ENCODE data around the gene CSF3R.

The CSF3R gene

DNA sequence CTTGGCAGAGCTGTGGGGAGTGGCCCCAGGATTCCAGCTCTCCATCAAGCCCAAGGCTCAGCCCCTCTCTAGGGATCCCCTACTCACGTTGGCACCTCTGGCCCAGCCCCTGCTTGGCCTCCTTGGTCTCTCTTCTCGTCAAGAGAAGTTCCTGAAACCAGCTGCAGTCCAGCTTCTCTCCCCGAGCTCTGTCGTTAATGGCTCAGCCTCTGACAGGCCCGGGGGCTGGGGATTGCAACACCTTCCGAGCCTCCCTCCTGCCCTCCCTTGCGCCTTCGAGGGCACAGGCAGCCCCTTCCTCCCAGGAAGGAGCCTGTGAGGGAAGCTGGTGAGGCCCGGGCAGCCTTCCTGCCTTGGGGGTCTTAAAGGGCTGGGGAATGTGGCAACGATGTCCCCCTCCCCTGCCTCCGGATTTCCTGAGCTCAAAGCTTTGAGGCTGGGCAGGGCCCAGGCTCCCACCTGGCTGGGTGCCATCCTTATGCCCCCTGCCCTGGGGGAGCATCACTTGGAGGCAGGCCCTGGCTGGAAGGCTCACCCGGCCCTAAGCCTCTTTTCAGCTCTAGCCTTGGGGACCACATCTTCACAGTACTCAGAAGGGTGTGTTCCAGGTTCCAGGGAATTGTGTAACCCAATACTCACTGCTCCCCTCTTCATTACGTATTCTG lies at the start of gene CSF3R:
CSF3R (minus strand) TSS at position 190 of the 665 bp plus-strand sequence. CDS start 3,417 bp downstream, outside the sequence.
- DNase-seq (ENCODE audit: low read depth): no peak

DNA sequence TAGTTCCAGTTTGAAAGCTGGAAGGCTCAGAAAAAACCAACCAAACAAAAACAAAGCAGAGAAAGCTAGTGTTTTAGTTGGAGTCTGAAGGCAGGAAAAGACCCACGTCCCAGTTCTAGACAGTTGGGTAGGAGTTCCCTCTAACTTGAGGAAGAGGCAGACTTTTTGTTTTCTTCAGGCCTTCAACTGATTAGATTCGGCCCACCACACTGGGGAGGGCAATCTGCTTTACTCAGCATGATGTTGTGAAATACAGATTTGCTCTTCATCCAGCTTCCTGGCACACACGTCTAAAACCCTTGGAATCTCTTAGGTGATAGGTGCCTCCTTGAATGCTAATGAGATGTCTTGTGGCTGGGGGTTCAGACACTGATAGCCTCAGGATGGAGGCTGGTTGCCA lies 49.1 kb upstream of the CSF3R start:
- DNase-seq (ENCODE audit: low read depth): no peak

DNA sequence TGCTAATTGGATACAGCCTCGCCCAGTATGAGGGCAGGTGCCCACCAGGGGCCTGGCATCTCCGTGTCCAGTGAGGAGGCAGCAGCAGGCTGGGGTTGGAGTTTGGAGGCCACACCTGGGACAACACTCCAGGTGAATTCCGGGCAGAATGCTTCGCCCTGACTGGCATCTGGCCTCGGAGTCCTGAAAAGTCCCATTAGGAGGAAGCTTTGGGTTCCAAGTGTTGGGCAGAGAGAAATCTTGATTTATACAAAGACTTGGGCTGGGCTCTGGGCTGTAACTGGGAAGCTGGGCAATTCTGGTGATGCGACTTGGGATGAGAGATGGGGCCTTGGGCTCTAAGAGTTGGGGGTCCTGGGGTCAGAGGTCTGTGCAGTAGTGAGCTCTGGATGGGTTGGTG lies 48.1 kb upstream of the CSF3R start:
- no peak for DNase-seq (ENCODE audit: low read depth)

DNA sequence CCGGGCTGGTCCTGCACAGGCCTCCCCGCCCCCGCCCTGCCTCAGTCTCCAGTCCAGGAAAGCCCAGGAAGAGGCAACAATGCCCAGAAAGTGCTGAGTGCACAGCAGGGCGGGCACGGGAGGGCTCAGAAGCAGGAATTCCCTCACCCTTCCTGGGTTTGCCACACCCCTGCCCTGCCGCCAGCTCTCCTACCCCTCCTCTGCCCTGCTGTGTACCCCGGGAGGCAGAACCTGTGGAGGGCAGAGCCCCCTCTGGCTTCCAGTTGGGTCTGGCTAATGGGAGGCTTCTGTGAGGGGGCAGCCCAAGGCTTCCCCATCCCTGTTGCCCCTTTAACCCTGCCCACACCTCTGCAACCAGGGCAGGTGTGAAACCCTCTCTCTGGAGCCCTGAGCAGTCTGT lies 47.5 kb upstream of the CSF3R start:
- no peak for DNase-seq (ENCODE audit: low read depth)

DNA sequence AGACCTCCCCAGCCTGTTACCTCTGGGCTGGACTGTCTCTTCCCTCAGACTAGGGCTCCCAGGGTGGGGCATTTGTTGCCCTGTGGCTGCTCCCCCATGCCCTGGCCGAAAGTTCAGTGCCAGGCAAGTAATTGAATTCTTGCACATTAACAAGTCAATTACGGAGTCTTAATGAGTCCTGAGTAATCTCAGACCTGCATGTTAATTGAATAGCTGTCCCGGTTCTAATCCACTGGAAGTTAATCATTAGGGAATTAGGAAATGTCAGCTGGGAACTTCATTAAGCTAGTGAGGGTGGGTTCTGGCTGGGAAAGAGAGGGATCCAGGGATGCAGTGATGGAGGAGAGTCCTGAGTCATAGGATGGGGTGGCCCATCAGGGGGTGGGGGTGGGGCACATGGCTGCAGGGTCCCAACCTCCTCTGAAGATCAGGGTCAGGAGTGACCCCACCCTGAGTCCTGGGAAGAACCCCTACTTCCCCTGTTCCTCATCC lies 47.1 kb upstream of the CSF3R start:
- no peak for DNase-seq (ENCODE audit: low read depth)

DNA sequence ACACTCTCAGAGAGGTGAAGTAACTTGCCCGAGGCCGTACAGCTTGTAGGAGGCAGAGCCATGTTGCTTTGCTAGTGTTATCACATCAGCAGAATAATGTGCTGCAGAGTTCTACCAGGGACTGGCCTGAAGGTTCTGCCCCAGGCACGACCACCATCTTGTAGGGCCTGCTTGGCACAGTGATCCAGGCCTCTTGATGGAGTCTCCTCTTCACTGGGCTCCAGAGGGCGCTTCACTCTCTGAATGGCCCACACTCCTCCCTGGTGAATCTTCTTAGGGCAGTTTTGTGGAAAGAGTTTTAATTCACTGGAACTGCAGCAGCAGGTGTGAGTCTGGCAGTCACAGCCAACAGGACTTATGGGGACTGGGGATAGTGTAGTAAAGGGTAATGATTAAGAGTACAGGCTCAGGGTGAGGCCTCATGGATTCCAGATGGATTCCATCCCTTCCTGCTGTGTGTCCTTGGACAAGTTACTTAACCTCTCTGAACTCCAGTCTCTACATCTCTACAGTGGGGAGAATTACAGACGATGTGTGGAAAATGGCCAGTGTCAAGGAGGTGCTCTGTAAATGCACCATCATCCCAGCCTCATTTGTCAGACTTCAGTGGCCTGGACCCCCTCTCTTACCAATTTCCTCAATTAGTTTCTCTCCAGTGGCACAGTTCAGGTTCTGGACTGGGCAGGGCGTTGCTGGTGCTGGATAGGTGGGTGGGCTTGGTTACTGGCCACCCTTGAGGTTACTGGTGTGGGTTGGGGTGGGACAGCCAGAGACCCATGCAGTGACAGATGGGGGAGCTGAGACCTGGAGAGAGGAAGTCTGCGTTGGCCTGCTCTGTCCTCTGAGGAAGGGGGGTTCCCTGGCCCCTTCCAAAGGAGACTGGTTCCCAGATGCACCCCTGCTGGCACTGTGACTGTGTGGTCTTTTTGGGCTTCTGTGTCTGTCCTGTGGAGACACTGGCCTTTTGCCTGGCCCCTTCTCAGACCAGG lies 45.9 kb upstream of the CSF3R start:
- no peak for DNase-seq (ENCODE audit: low read depth)

DNA sequence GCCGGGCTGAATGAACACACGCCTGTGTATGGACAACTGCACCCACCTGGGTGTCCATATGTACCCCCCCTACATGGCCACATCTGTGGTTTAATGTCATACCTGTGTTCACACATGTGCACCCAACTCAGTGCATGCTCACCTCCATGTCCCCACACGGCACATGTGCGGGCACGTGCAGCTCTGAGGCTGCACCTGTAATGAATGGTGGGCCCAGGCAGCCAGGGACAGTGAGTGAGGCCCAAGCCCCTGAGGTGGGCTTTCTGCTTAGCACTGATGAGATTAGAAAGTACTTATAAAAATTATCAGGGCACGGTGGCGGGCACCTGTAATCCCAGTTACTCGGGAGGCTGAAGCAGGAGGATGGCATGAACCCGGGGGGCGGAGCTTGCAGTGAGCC lies 42.5 kb upstream of the CSF3R start:
- no peak for DNase-seq (ENCODE audit: low read depth)

DNA sequence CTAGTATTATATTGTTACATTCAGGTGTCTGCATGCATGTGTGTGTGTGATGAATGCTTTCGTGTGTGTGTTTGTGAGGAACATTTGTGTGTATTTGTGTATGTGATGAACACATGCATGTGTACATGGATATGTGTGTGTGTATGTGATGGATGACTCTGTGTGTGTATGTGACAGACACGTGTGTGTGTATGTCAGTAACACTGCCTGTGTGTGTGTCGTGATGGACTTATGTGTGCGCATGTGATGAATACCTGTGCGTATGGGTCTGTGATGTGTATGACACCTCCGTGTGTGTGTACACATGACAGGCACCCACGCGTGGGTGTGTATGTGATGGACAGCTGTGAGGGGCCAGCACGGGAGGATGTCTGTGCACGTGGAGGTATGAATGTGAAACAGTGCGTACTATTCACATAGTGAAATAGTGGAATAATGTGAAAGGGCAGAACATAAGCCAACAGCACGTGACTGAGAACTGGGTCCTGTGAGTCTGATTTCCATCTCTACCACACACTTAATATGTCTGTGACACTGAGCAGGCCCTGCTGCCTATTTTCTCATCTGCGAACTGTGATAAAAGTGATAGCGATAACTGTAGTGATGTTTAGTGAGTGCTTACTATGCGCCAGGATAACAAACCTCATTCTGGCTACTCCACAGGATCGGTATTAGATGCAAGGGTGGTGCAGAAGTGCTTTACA lies 41.8 kb upstream of the CSF3R start:
- no peak for DNase-seq (ENCODE audit: low read depth)

DNA sequence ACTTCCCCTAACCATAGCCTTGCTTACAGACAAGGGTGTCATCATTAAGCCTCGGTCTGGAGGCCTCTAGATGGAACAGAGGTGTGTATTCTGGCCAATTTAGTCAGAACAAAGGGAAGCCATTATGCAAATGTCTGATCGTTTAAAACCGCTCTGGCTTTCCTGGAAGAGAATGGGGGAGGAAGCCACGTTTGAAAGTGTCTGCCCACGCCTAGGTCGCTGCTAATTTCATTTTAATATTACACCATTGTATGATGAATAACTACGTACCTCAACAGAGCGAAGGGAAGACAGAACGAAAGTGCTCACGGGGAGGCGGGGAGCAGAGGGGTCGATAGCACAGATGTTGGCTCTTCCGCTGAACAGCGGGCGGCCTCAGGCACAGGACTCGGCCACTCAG lies 41.1 kb upstream of the CSF3R start:
- DNase-seq (ENCODE audit: low read depth): no peak

DNA sequence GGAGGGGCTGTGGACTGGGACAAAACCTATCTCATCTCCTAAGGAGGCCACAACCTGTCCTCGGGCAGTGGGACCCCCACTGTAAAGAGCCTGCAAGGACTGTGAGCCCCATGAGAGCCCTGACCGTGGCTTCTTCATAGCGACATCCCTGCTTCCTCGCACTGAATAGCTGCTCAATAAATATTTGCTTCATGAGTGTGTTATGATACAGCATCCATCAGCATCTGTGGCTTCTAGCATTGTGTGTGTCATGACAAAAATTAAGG lies 40.5 kb upstream of the CSF3R start:
- DNase-seq (ENCODE audit: low read depth): no peak

DNA sequence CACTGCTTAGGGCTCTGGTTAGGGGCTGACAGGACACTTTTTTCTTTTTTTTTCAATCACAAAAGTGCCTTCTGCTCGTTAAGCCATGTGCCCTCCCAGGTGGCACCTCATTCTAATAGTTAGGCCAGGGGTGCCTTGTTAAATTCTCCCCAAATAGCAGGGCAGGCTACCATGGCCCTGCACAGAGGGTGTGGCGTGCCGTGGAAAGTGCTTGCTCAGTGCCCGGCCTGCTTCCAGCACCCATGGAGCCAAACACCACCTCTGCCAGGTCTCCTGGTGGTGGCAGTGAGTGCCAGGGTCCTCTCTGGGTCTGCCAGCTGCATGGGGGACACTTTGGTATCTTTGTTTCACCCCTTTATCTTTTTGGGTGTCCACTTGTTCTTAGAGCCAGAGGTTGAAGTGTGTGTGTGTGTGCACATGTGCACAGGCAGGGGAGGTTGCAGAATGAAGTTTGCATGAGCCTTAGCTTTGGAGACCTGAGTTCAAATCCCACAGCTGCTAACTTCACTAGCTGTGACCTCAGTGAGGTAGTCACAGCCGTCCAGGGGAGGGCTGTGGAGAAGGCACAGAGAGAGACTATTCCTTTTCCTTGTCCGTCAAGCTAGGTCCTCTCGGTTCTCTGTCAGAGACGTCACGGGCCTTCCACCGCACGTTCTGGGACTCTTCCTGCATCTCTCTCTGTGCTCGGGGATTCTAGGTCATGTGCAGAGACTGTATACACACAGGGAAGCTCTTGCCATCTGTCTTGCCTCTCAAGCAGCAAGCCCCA lies 39.9 kb upstream of the CSF3R start:
- no peak for DNase-seq (ENCODE audit: low read depth)

DNA sequence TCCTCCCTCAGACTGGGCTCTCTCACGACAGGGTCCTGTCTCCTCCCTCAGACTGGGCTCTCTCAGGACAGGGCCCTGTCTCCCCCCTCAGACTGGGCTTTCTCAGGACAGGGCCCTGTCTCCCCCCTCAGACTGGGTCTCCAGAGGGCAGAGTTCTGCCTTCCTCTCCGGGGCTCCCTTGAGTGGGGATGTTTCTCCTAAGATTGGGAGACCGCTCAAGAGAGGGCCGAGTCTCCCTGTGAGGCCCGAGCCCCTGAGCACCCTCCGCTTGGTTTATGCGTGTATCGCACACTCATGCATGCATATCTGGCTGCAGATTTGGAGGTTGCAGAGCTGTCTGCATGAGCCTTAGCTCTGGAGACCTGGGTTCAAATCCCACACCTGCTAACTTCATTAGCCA lies 39.3 kb upstream of the CSF3R start:
- no peak for DNase-seq (ENCODE audit: low read depth)

DNA sequence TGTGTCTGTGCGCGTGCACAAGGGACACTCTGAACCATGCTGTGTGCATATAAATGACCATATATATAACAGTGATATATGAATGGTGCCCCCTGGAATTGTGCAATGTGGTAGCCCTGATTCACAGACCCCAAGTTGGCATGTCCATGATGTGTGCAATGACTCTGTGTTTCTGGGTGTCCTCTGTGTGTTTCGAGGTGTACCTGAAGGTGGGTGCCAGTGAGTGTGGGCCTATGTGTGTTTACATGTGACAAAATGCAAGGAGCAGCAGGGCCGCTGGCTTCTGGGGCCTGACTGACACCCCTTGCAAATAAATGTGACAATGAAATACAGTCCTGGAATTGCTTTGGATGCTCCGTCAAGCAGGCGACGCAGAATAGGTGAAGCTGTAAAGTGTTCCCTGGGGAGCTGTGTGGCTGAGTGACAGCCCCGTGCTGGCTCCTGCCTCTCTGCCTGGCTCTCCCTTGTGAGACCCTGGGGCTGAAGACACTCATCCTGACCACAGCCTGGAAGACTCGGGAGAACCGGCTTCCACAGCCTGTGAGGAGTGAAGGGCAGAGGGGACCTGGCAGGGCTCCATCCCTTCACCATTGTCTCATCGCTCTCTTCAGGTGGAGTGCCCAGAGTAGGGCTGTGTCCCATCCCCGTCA lies 38.2 kb upstream of the CSF3R start:
- no peak for DNase-seq (ENCODE audit: low read depth)

DNA sequence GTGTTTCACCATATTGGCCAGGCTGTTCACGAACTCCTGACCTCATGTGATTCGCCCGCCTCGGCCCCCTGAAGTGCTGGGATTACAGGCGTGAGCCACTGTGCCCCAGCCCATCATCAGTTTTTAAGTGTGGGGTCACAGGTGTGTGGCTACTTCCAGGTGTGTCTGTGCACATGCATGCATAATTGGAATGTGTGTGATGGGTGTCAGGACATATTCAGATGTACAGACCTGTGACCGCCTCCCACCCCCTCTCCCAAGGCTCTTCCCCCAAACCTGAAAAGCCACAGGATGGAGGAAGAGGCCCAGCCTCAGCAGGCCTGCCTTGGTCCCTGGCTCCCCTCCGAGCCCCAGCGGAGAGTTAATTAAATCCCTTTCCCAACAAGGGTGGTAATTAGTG lies 37.3 kb upstream of the CSF3R start:
- DNase-seq (ENCODE audit: low read depth): no peak

DNA sequence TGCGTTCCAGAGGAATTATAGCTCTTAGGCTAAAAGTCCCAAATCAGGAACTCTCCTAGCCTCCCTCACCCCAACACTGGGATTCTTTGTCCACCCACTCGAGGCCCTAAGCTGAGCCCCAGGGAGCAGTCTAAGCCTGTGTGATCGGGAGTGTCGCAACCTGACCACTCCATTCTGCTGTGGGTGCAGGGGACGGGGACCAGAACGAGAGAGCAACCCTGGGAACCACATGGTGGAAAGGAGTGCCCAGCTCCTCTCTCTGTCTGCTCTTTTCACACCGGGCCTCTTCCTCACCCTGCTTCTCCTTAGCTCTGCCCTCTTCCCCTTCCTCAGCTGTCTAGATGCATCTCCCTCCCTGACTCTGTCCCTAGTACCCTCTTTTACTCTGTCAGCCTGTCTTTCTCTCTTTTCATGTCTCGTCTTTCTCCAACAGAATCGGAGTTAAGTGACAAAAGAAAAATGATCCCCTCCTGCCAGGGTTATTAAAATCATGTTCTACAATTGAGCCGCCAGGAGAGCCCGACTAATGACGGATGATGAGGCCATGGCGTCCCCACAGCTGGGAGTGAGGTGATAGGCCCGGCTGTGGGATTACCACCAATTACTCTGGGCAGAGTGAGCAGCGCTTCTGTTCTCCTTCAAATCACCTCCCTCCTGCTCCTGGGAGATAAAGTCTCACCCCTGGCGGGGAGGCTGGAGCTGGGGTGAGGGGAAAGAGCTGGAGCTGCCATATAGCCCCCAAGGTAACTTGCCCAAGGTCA lies 34.5 kb upstream of the CSF3R start:
- no peak for DNase-seq (ENCODE audit: low read depth)

DNA sequence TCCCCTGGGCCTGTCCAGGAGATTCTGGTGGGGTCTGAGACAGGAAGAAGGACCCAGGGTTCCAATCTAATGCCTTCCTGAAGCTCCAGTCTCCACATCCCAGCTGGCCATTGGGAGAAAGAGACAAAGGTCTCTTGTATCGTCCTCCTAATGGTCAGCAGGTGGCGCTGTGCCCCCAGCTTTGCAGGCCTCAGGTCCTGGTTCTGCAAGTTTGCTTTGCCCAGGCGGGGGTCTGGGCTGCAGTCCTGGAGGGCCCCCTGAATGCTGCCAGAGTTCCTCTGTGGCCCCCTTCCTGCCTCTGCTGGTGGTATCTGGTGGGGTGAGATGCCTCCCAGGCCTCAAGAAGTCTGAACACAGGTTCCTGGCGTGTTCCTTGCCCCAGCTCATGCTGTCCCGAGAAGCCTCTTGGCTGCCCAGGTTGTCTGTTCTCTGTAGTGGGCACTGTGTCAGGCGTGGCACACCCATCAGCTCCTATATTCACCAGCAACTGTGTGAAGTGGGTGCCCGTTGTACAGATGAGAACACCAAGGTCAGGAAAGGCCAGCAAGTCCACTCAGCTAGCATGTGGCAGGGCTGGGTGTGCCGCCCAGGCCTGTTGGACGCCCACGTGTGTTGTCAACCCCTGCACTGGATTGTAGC lies 33.8 kb upstream of the CSF3R start:
- no peak for DNase-seq (ENCODE audit: low read depth)

DNA sequence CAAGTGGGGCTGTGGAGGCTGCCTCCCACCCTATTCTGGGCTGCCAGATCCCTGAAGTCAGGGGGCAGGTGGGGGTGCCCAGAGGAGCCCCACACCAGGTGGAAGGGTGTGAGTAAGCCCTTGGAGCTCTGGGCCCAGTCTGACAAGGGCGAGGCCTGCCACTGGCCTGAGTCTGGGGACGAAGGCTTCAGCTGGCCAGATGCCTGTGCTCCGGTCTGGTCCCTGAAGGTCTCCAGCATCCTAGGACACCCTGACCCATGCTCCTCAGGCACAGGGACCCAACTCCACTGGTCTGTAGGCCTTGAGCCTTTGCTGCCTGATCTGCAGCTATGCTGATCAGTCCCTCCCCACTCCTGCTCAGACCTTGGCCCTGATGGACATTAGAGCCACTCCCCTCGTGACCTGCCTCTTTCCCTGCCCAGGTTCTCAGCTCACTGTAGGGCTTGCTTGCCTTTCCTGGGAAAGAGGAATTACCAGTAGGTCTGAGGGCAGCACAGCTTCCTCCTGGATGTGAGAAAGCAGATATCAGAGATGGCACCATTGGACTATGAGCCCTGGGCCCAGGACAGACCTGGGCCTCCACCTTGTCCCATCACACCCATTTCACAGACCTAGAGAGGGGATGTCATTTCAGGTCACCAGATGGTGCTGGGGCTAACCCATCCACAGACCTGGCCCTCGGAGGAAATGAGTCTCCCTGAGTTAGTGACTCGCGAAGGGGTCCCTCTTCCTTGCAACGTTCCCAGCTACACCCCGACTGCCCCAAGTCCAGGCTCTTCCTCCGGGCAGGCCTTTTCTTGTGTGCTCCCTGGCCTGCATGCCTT lies 32.8 kb upstream of the CSF3R start:
- no peak for DNase-seq (ENCODE audit: low read depth)

DNA sequence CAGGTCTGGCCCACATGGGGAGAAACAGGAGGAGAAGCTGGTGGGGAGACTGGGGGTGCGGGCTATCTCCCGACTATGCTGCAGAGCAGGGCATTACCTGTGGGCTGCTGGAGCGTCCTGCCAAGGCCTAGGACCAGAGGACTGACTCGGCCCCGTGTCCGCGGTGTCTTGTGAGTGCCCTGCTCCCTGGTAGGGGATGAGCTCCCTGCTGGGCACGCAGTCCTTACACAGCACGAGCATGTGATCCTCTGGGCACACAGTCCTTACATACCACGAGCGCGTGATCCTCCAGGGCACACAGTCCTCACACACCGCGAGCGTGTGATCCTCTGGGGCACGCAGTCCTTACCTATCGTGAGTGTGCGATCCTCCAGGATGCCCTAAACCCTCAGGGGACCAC lies 31.8 kb upstream of the CSF3R start:
- no peak for DNase-seq (ENCODE audit: low read depth)

DNA sequence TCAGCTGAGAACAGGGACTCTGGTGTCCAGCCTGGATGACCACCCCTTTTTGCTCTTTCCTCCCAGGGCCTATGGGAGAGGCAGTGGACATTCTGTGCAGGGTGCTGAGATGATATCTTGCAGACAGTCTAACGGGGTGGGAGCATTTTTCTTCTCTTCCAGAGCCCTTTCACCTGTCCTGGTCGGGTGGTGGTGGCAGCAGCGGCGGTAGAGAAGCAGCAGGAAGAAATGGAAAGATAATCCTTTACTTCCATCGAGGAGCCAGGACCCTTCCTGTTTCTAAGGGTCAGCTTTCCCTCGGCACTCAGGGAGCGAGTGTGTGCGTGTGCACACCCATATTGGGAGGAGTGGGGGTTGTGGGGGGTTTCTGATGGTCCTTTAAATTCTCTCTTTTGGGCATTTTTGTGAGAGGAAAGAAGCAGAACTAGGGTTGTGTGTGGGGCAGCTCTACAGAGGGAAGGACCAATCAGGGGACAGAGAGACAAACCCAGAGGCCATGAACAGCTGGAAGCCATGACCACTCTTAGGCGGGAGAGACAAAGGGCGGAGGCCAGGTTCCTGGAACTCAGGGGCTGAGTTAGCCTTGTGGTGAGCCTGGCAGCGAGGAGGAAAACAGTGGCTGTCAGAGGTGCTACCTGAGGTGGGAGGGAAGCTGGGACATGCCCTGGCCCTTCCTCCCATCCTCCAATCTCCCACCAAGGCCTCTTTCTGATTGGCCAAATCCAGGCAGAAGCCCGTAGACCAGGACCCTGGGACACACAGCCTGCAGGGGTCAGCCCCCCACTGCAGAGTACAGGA lies 31.2 kb upstream of the CSF3R start:
- no peak for DNase-seq (ENCODE audit: low read depth)

Data from stimulated activated CD8-positive, alpha-beta memory T cell treated with anti-CD3 and anti-CD28 coated beads, Interleukin-4, amount 100 ng/mL, for 24 hours (primary cell).